ENCODE data around the gene CACNB1. TPM values are rescaled to one million over a fixed set of nuclear protein-coding genes. Genes with fewer than 3 reads are reported as not detected.
A peak's percentile ranks its signal among the peaks of the same experiment; 100 is the strongest.

CACNB1 gene
- total and polyA plus RNA-seq, 9 donors: 2.6 to 17.7 (median 9.2) TPM

- Histone ChIP-seq H3K27ac (no peak overlapping the region), H3K4me3 (no peak overlapping the region), H3K9me3 (no peaks in the 10 kb centered on the region), H3K4me1 (ENCODE audit: insufficient read depth) (peaks cover 2% of the 10 kb centered on the region), H3K36me3 (no peaks in the 10 kb centered on the region), H3K27me3 (no peaks in the 10 kb centered on the region)
- TF ChIP-seq EP300 (IDR thresholded peaks at IDR 0.05) (no peak), POLR2A (IDR thresholded peaks at IDR 0.05) (no peak)
- TF ChIP-seq, protein P1, sequence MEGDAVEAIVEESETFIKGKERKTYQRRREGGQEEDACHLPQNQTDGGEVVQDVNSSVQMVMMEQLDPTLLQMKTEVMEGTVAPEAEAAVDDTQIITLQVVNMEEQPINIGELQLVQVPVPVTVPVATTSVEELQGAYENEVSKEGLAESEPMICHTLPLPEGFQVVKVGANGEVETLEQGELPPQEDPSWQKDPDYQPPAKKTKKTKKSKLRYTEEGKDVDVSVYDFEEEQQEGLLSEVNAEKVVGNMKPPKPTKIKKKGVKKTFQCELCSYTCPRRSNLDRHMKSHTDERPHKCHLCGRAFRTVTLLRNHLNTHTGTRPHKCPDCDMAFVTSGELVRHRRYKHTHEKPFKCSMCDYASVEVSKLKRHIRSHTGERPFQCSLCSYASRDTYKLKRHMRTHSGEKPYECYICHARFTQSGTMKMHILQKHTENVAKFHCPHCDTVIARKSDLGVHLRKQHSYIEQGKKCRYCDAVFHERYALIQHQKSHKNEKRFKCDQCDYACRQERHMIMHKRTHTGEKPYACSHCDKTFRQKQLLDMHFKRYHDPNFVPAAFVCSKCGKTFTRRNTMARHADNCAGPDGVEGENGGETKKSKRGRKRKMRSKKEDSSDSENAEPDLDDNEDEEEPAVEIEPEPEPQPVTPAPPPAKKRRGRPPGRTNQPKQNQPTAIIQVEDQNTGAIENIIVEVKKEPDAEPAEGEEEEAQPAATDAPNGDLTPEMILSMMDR (IDR thresholded peaks at IDR 0.05): no peak
- WGBS, 3 donors: 60 to 65% (median 61%) methylated on average over 11 of the region's 11 CpGs
- intact Hi-C loops (cut with DNase I): loop anchor here in 1 of 4 donors (10.0 kb wide), 1 partner anchor 835 kb away; the partner anchor contains the start of gene THRA
- DNase-seq: no peak
These were observed 31.9 kb upstream of the CACNB1 start for GRCh38 chr17:39229274-39229913.

DNA sequence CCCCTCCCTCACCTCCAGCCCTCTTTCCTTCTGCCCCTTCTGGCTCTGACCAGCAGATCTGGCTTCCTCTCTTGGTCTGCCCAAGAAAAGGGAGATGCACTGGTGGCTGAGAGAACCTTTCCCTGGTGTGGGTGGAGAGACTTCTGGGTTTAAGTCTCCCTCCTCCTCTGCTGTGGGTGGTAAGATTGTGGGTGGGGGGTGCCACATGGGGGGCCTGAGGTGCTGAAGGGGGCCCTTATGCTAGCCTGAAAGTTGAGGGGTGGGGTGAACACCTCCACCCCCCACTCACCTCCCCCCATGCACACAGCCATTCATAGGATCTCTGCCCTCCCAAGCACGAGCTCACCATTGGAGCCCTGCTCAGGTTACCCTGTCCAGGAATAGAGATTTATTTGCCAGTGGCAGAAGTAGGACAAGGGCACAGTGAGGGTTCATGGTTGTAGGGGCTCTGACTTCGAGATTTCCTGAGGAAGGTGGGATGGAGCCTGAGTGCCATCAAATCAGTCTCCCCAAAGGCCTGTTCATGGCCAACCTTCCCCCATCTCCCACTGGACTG is 30.0 kb upstream of the CACNB1 start:
- intact Hi-C loops (cut with DNase I): loop anchor here in 1 of 4 donors (10.0 kb wide), 1 partner anchor 837 kb away; the partner anchor contains the start of gene THRA
- DNase-seq: no peak
- Histone ChIP-seq H3K4me1 (ENCODE audit: insufficient read depth) (peaks cover 2% of the 10 kb centered on the region), H3K4me3 (no peak overlapping the region), H3K27ac (no peak overlapping the region), H3K27me3 (no peaks in the 10 kb centered on the region), H3K36me3 (no peaks in the 10 kb centered on the region), H3K9me3 (no peaks in the 10 kb centered on the region)
- 35 to 66% (median 53%) methylated on average over 2 of the region's 2 CpGs for WGBS, 3 donors
- no peak for TF ChIP-seq POLR2A (IDR thresholded peaks at IDR 0.05)
- TF ChIP-seq EP300 (IDR thresholded peaks at IDR 0.05): no peak
- TF ChIP-seq, protein P1 (IDR thresholded peaks at IDR 0.05): no peak

DNA sequence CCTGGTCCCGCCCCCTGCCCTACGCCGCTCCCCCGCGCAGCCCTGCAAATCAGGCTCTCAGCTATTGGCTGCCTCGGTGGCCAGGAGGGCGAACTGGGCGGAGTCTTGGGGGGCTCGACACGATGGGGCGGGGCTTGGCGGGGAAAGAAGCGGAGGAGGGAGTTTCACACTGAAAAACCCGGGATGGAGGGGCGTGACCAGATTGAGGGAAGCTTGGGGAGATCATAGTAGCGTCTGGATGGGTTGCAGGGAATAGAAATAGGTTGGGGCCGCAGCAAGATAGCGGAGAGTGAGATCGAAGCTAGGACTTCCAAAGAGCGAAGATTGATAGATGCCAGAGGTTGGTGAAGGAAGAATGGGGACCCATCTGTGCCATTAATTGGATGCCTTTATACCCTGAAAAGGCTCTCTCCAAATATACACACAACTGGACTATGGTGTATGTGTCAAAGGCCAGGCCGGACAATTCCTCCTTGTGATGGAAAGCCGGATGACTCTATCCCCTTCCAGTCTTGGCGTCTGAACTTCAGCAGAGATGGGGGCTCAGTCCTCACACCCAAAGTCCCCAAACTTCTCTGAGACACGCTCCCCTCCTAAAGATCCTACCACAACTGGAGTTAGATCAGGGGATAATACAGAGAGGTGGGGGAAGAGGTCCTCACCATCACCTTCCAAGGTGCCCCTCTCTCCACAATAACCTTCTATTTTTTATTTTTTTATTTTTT is 28.7 kb upstream of the CACNB1 start:
- H3K9me3 ChIP-seq: no peaks in the 10 kb centered on the region
- WGBS, 3 donors: 8 to 9% (median 8%) methylated on average over 24 of the region's 24 CpGs
- H3K27me3 ChIP-seq: no peaks in the 10 kb centered on the region
- H3K36me3 ChIP-seq: no peaks in the 10 kb centered on the region
- TF ChIP-seq, protein P1 (IDR thresholded peaks at IDR 0.05): no peak
- no peak for TF ChIP-seq EP300 (IDR thresholded peaks at IDR 0.05)
- no peak for TF ChIP-seq POLR2A (IDR thresholded peaks at IDR 0.05)
- intact Hi-C loops (cut with DNase I): loop anchor here in 1 of 4 donors (10.0 kb wide), 1 partner anchor 839 kb away; the partner anchor contains the start of gene THRA
- H3K4me3 ChIP-seq: peak overlapping the region; percentile 42
- H3K27ac ChIP-seq: no peak overlapping the region
- peaks cover 2% of the 10 kb centered on the region for H3K4me1 ChIP-seq (ENCODE audit: insufficient read depth)
- DNase-seq: peak; percentile 78 to 89 (median 82)

DNA sequence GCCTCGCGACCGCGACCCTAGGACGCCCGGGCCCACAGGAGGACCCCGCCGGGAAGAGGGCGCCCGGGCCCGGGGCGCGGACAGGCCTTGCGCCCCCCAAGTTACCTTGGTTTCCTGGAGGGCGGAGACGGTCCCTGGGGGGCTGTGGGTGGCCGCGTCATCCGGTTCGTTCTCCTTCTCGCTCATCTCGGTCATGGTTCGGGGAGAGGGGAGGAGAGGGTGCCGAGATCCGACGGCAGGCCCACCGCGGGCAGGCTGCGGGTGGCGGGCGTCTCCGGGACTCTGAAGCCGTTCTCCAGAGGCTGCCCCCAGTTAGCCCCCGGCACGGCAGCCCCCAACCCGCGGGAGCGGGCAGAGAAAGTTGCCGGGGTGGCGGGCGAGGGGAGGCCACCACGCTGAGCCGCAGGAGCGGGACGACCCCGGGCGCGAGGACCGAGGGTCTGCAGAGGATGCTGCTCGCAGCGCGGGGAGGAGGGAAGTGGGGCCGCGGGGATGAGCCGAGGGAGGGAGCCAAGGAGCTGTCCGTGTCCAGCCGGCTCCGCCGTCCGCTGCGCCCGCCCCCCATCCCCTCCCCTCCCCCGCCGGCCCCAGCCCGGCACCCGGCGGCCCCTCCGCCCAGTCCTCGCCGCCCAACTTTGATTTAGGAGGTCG is 28.0 kb upstream of the CACNB1 start, which contains the start of gene STAC2:
Gene STAC2 (minus strand): TSS at position 638 of the 651 bp plus-strand sequence. CDS start 443 bp downstream, at position 195.
- DNase-seq: no peak
- Histone ChIP-seq H3K36me3 (no peaks in the 10 kb centered on the region), H3K4me1 (ENCODE audit: insufficient read depth) (peaks cover 2% of the 10 kb centered on the region), H3K9me3 (no peaks in the 10 kb centered on the region), H3K4me3 (peak within 1 kb of the TSS; percentile 42), H3K27ac (no peak within 1 kb of the TSS), H3K27me3 (no peaks in the 10 kb centered on the region)
- 1 to 2% (median 1%) methylated on average over 20 to 70 of the region's 71 CpGs for WGBS, 3 donors
- TF ChIP-seq POLR2A (IDR thresholded peaks at IDR 0.05) (no peak), EP300 (IDR thresholded peaks at IDR 0.05) (no peak)
- TF ChIP-seq, protein P1 (IDR thresholded peaks at IDR 0.05): no peak
- intact Hi-C loops (cut with DNase I): loop anchor here in 1 of 4 donors (10.0 kb wide), 1 partner anchor 839 kb away; the partner anchor contains the start of gene THRA

Measured in ovary (tissue), 9 donors.